Transverse colon (tissue), 3 donors: ENCODE results near the gene PYGM.

Experiments used
- EP300 ChIP-seq: sonication (generic); formaldehyde crosslinking; IDR thresholded peaks from one replicate; pipeline ENCODE4 v1.6.1; 2017; ENCODE audit warnings: antibody characterized with exemption, low read depth
- POLR2A ChIP-seq: fragments of 450-650 bp; IDR thresholded peaks from one replicate; pipeline ENCODE4 v1.6.1; 2016; ENCODE audit warnings: antibody characterized with exemption, mild to moderate bottlenecking, moderate library complexity
- TF ChIP-seq, protein P1 (sequence below), 5 experiments: fragments of 200-600 bp in 3 of 5; fragments of 450-650 bp in 2 of 5; sonication (generic) in 3 of 5; IDR thresholded peaks; 1 replicate in 2 of 5; 2 replicates in 3 of 5; pipeline ENCODE4 v1.5.1; 2016 to 2017; ENCODE audit warnings: antibody characterized with exemption in 5 of 5, inconsistent platforms in 3 of 5, mild to moderate bottlenecking in 2 of 5, moderate library complexity in 1 of 5

DNA sequence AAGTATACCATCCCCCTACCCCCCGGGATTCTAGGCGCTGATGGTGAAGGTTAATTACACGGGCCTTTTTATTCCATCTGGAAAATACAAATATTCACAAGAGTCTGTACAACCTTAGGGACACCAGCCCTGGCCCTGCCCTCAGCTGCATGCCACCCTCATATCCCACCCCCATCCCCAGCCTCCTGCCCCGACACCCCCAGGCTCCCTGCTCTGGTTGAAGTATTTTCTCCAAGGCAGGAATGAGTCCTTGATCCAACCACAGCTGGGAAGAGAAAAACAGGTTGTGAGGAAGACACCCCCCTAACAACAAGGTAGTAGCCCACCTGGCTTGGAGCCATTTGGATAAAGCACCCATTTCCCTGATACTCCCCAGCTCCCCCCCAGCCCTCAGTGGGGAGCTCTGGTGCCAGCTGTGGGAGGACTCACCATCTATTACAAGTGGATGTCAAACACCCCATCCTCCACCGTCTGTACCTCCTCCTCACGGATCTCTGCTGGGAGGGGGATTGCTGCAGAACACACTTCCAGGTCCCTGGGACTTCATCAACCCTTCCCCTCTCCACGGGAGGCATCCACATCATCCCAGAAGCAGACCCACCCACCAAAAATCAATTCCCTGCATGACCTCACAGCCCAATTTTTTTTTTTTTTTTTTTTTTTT, 32.8 kb downstream of the PYGM start:
- TF ChIP-seq, protein P1, sequence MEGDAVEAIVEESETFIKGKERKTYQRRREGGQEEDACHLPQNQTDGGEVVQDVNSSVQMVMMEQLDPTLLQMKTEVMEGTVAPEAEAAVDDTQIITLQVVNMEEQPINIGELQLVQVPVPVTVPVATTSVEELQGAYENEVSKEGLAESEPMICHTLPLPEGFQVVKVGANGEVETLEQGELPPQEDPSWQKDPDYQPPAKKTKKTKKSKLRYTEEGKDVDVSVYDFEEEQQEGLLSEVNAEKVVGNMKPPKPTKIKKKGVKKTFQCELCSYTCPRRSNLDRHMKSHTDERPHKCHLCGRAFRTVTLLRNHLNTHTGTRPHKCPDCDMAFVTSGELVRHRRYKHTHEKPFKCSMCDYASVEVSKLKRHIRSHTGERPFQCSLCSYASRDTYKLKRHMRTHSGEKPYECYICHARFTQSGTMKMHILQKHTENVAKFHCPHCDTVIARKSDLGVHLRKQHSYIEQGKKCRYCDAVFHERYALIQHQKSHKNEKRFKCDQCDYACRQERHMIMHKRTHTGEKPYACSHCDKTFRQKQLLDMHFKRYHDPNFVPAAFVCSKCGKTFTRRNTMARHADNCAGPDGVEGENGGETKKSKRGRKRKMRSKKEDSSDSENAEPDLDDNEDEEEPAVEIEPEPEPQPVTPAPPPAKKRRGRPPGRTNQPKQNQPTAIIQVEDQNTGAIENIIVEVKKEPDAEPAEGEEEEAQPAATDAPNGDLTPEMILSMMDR (IDR thresholded peaks at IDR 0.05) = no peak
- no peak for TF ChIP-seq EP300
- no peak for TF ChIP-seq POLR2A
